H54 (cell line): ENCODE data around the gene DAZL.

Experiments
- DNase-seq: peaks from one replicate; pipeline ENCODE4 v3.0.0; 2011; ENCODE audit warnings: low spot score, mixed read lengths; ENCODE audit not compliant: insufficient read length
- FAIRE-seq: peaks from 3 replicates; lab custom pipeline; 2011; peaks lifted over from hg19 to GRCh38; lab: Jason Lieb, UNC
- POLR2A ChIP-seq: IDR thresholded peaks from 2 replicates; pipeline ENCODE4 v1.6.1; 2011; ENCODE audit warnings: low read depth, mild to moderate bottlenecking, low read length

The DAZL gene

GRCh38 chr3:16606398-16606797, 1.2 kb upstream of the DAZL start:
- DNase-seq (no peak), FAIRE-seq (no peak)
- TF ChIP-seq POLR2A, result no peak

- DNase-seq, result no peak
- TF ChIP-seq POLR2A, result no peak
- no peak for FAIRE-seq
Measured at GRCh38 chr3:16605966-16606365, 743 bp upstream of the DAZL start.

DNA sequence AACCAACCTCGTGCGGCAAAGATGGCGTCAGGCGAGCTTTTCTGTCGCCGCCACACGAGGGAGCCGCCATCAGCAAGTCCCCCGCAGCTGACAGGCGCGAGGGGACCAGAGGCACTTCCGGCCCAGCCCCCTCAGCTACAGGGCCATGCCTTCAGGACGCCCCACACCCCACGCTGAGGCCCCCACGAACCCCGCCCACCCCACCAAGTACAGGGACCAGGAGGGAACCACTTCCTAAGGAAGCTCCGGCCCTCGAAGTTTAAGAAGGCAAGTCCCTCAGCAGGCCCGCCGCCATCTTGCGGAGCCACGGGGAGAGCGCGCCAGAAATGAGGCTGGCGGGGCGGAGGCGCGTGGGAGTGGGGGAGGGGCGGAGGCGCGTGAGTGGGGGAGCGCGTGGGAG, 790 bp downstream of the DAZL start:
- TF ChIP-seq POLR2A, result no peak
- FAIRE-seq, result no peak
- no peak for DNase-seq

GRCh38 chr3:16601537-16602005, 3.7 kb downstream of the DAZL start:
- DNase-seq (no peak), FAIRE-seq (no peak)
- TF ChIP-seq POLR2A, result no peak

- DNase-seq, result peak; percentile 23
- FAIRE-seq, result peak; percentile 100
Measured at GRCh38 chr3:16600780-16601536, 4.3 kb downstream of the DAZL start.

GRCh38 chr3:16599694-16600093, 5.5 kb downstream of the DAZL start:
- DNase-seq (no peak), FAIRE-seq (peak; percentile 23)
- TF ChIP-seq POLR2A, result no peak

More at GRCh38 chr3:16600780-16601536, 4.3 kb downstream of the DAZL start:
- TF ChIP-seq POLR2A, result no peak

GRCh38 chr3:16596352-16597032, 8.7 kb downstream of the DAZL start:
- no peak for DNase-seq
- TF ChIP-seq POLR2A, result no peak
- FAIRE-seq, result peak; percentile 87

GRCh38 chr3:16595778-16596177, 9.4 kb downstream of the DAZL start:
- DNase-seq, result no peak
- FAIRE-seq, result no peak

GRCh38 chr3:16589867-16590624, 15.2 kb downstream of the DAZL start:
- FAIRE-seq, result no peak
- no peak for TF ChIP-seq POLR2A
- no peak for DNase-seq

More at GRCh38 chr3:16595778-16596177, 9.4 kb downstream of the DAZL start:
- no peak for TF ChIP-seq POLR2A

DNA sequence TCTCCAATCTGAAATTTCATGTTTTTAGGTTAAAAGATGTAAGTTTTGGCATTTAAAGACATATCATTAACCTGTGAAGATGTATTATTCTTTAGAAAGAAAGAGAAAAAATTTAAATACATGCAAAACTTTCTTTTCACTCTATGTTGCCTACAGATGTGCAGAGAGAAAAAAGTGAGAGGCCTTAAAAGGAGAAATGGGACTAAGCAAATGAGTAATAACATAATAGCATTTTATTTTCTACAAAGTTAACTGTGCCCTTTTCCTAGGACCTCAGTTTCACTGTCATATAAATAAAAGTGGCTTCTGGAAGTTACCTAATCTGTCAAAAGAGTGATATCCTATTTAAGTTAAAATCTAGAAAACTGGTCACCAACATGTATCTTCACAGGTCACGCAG, 16.1 kb downstream of the DAZL start:
- no peak for TF ChIP-seq POLR2A
- FAIRE-seq (no peak), DNase-seq (no peak)

DNA sequence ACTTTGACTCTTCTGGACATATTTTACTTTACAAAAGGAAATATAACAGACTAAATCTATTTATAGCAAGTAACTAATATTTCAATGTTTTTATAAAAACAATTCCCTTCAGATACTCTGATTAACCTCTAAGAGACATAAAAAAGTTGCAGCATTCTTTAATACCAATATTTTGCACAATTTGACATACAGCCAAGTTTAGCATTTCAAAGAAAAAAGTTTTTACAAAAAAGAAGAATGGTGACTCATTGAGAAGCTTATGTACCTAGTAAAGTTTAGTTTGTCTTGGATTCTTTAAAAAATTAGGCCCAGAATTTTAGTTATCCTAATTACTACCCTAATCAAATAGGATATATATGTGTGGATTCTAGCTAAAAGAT, 17.6 kb downstream of the DAZL start:
- DNase-seq, result no peak
- no peak for TF ChIP-seq POLR2A
- no peak for FAIRE-seq

DNA sequence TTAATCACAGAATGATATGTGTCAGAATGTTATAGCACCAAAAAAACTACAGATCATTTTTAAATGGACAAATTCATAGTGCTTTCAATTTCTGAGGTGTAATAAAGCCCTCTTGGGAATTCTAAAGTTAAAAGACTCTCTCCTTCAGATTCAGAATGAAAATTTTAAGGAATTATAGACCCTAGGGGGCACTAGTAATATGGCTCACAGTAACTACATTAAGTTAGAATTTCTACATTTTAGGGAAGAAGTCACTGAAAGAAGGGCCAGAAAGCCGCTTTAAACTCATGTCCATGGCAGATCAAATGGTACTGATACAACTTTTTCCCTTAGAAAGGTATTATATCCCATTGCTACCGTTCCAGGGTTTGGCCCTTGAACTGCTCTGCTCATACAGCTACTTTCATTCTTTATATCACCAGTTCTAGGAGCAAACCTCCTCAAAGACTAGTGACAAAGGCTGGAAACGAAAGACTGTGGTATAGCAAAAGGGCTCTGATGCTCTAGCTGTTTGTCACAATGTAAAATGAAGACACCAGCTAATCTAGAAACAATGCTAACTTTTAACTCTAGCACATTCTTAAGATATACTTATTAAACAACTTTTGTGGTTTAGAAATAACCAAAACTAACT, 18.1 kb downstream of the DAZL start:
- FAIRE-seq, result peak; percentile 30
- DNase-seq, result no peak
- no peak for TF ChIP-seq POLR2A

DNA sequence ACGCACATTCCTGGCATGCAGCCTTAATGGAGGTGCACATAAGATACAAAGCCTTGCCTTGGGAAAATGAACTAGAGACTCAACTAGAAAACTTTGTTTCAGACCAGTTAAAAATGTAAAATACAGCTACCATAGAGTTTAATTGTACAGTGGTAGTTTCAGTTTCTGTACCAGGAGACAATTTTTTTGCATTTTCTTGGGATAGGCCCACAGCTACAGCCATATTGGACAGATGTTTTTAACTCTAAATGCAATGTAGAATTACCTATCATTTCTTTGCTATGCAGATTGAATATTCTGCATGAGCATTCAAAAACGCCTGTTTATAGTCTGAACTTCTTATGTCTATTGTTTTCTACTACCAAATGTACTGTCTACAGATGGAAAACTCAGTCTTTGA, 20.3 kb downstream of the DAZL start:
- FAIRE-seq, result no peak
- DNase-seq, result no peak
- no peak for TF ChIP-seq POLR2A
